HEK293T (cell line): Measurements from ENCODE around the gene PRSS1.

Experiments
- ARNT ChIP-seq: fragments of 450-650 bp; IDR thresholded peaks from 2 replicates; pipeline ENCODE4 v1.6.1; 2017; ENCODE audit warnings: mild to moderate bottlenecking
- BHLHE40 ChIP-seq: fragments of 450-650 bp; IDR thresholded peaks from 2 replicates; pipeline ENCODE4 v1.6.1; 2016; ENCODE audit warnings: mild to moderate bottlenecking, moderate library complexity, borderline replicate concordance
- CTBP1 ChIP-seq: fragments of 450-650 bp; IDR thresholded peaks from 2 replicates; pipeline ENCODE4 v1.6.1; 2016; ENCODE audit warnings: borderline replicate concordance
- ELF4 ChIP-seq: fragments of 450-650 bp; IDR thresholded peaks from 2 replicates; pipeline ENCODE4 v1.6.1; 2017; ENCODE audit warnings: antibody characterized with exemption
- FOXA1 ChIP-seq: fragments of 450-650 bp; IDR thresholded peaks from 2 replicates; pipeline ENCODE4 v1.6.1; 2016; ENCODE audit warnings: mild to moderate bottlenecking
- FOXK2 ChIP-seq: fragments of 450-650 bp; IDR thresholded peaks from 2 replicates; pipeline ENCODE4 v1.6.1; 2016; ENCODE audit warnings: mild to moderate bottlenecking
- FOXM1 ChIP-seq: fragments of 450-650 bp; IDR thresholded peaks from 2 replicates; pipeline ENCODE4 v1.6.1; 2017; ENCODE audit warnings: mild to moderate bottlenecking, borderline replicate concordance
- HDGF ChIP-seq: fragments of 450-650 bp; IDR thresholded peaks from 2 replicates; pipeline ENCODE4 v1.6.1; 2017; ENCODE audit warnings: antibody characterized with exemption, borderline replicate concordance
- L3MBTL2 ChIP-seq: fragments of 450-650 bp; conservative IDR thresholded peaks from 2 replicates; pipeline ENCODE4 v1.6.1; 2016; ENCODE audit warnings: mild to moderate bottlenecking
- LEF1 ChIP-seq: fragments of 450-650 bp; IDR thresholded peaks from 2 replicates; pipeline ENCODE4 v1.6.1; 2017; ENCODE audit warnings: mild to moderate bottlenecking, borderline replicate concordance
- PKNOX1 ChIP-seq: fragments of 450-650 bp; IDR thresholded peaks from 2 replicates; pipeline ENCODE4 v1.6.1; 2016
- SP1 ChIP-seq: fragments of 450-650 bp; IDR thresholded peaks from 2 replicates; pipeline ENCODE4 v1.6.1; 2017
- SUZ12 ChIP-seq: fragments of 450-650 bp; IDR thresholded peaks from 2 replicates; pipeline ENCODE4 v1.6.1; 2016; ENCODE audit warnings: mild to moderate bottlenecking
- ZNF384 ChIP-seq: fragments of 450-650 bp; IDR thresholded peaks from 2 replicates; pipeline ENCODE4 v1.6.1; 2016

DNA sequence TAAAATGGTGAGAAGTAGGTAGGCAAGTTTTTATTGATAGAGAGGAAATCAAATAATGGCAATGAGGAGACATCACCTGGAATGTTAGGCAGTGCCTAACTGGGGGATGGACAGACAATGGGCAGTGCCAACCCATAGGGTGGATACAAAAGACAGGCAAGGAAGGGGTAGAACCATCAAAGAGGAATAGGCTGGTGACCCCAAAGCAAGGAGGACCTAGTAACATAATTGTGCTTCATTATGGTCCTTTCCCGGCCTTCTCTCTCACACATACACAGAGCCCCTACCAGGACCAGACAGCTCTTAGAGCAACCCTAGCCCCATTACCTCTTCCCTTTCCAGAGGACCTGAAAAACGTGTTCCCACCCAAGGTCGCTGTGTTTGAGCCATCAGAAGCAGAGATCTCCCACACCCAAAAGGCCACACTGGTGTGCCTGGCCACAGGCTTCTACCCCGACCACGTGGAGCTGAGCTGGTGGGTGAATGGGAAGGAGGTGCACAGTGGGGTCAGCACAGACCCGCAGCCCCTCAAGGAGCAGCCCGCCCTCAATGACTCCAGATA, 51.5 kb downstream of the PRSS1 start:
- TF ChIP-seq LEF1 (no peak), FOXA1 (no peak), SUZ12 (no peak), PKNOX1 (no peak), SP1 (no peak), ARNT (no peak), ZNF384 (no peak), BHLHE40 (no peak), FOXM1 (no peak), L3MBTL2 (no peak), FOXK2 (no peak), HDGF (no peak), CTBP1 (no peak), ELF4 (no peak)
